Amniotic stem cell (primary cell): ENCODE results near the gene SIMC1.
"Not testable (repeated sequence)": the region's sequence is repeated elsewhere in the genome, so short reads cannot be mapped to it uniquely, and the experiment has no call there.

ENCODE experiments used
- DNase-seq: peaks from one replicate; lab custom pipeline; 2025; lab: John Stamatoyannopoulos, UW

Gene SIMC1

GRCh38 chr5:176290057-176290840 is 52.0 kb downstream of the SIMC1 start:
- not testable (repeated sequence) for DNase-seq

GRCh38 chr5:176305356-176305755 is 67.1 kb downstream of the SIMC1 start:
- DNase-seq = not testable (repeated sequence)

GRCh38 chr5:176317534-176318374 is 79.5 kb downstream of the SIMC1 start:
- DNase-seq = no peak

- no peak for DNase-seq
These were observed 81.8 kb downstream of the SIMC1 start for GRCh38 chr5:176319827-176320554.

GRCh38 chr5:176320577-176320976 is 82.4 kb downstream of the SIMC1 start:
- DNase-seq = no peak

- no peak for DNase-seq
These were observed 96.0 kb downstream of the SIMC1 start for GRCh38 chr5:176334031-176334770.

GRCh38 chr5:176337913-176338312 is 99.7 kb downstream of the SIMC1 start:
- DNase-seq = no peak

- no peak for DNase-seq
These were observed 101.1 kb downstream of the SIMC1 start for GRCh38 chr5:176339304-176339703.

GRCh38 chr5:176341325-176342157 is 103.3 kb downstream of the SIMC1 start:
- no peak for DNase-seq

- no peak for DNase-seq
These were observed 103.9 kb downstream of the SIMC1 start for GRCh38 chr5:176342158-176342483.

GRCh38 chr5:176342766-176343458 is 104.7 kb downstream of the SIMC1 start:
- no peak for DNase-seq

GRCh38 chr5:176350416-176350815 is 112.2 kb downstream of the SIMC1 start:
- no peak for DNase-seq

GRCh38 chr5:176352116-176352878 is 114.1 kb downstream of the SIMC1 start:
- DNase-seq = no peak

- DNase-seq = no peak
These were observed 115.3 kb downstream of the SIMC1 start for GRCh38 chr5:176353533-176353932.

- DNase-seq = no peak
These were observed 117.4 kb downstream of the SIMC1 start for GRCh38 chr5:176355400-176356178.

- no peak for DNase-seq
These were observed 117.9 kb downstream of the SIMC1 start for GRCh38 chr5:176356179-176356566.

GRCh38 chr5:176359658-176360057 is 121.4 kb downstream of the SIMC1 start:
- DNase-seq = no peak

GRCh38 chr5:176360894-176361436 is 122.7 kb downstream of the SIMC1 start:
- no peak for DNase-seq
